OCI-LY1 (cell line): ENCODE data around the gene RAB18.

Source experiments
- EZH2 ChIP-seq: fragments of 200-600 bp; sonication (generic), shearing (Covaris generic); IDR thresholded peaks from 2 replicates; pipeline ENCODE4 v1.8.0; 2017; ENCODE audit warnings: borderline replicate concordance, mixed run types, mild to moderate bottlenecking, antibody characterized with exemption, low read length, moderate library complexity, mixed read lengths
- TF ChIP-seq, protein P1 (sequence below): fragments of 200-600 bp; sonication (generic), shearing (Covaris generic); IDR thresholded peaks from 2 replicates; pipeline ENCODE4 v1.5.1; 2017; ENCODE audit warnings: mild to moderate bottlenecking, antibody characterized with exemption, low read length, moderate library complexity, mixed read lengths

DNA sequence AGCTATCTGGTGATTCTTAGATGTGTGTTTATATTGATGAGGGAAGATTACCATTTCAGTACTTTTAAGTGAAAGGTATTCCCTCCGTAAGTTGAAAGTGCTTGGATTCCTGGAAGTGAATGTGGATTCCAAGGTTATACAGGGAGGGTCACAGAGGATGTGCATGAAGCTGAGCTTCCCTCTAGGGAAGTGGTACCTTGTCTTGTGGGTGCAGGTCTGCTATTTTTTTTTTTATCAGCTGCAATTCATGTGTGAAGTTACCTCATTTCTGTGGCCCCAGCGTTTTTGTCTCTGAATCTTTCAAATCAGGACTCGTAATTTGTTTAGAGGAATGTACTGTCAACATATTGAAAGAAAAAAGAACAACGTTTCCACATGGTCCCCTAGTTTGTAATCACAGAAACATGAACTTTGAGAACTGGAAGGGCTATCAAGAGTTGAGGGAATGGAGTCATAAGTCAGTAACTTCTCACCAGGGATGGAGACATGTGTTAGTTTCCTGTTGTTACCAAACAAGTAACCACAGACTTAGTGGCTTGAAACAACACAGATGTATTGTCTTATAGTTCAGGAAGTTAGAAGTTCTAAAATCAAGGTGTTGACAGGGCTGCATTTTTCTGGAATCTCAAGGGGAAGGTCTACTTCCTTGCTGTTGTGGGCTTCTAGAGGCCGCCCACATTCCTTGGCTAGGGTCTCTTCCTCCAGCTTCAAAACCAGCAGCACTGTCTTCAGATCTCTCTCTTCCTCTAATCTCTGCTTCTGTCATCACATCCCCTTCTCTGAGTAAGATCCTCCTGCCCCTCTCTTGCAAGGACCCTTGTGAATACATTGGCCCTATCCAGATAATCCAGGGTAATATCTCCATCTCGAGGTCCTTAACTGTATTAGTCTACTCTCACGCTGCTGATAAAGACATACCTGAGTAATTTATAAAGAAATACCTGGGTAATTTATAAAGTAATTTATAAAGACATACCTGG, 64.4 kb downstream of the RAB18 start:
- TF ChIP-seq, protein P1, sequence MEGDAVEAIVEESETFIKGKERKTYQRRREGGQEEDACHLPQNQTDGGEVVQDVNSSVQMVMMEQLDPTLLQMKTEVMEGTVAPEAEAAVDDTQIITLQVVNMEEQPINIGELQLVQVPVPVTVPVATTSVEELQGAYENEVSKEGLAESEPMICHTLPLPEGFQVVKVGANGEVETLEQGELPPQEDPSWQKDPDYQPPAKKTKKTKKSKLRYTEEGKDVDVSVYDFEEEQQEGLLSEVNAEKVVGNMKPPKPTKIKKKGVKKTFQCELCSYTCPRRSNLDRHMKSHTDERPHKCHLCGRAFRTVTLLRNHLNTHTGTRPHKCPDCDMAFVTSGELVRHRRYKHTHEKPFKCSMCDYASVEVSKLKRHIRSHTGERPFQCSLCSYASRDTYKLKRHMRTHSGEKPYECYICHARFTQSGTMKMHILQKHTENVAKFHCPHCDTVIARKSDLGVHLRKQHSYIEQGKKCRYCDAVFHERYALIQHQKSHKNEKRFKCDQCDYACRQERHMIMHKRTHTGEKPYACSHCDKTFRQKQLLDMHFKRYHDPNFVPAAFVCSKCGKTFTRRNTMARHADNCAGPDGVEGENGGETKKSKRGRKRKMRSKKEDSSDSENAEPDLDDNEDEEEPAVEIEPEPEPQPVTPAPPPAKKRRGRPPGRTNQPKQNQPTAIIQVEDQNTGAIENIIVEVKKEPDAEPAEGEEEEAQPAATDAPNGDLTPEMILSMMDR: no peak
- TF ChIP-seq EZH2: no peak
